Activated naive CD8-positive, alpha-beta T cell treated with anti-CD3 and anti-CD28 coated beads, Interleukin-2, amount 50 U/mL, for 24 hours (primary cell): ENCODE data around the gene GPC3.
"Not testable (repeated sequence)": the region's sequence is repeated elsewhere in the genome, so short reads cannot be mapped to it uniquely, and the experiment has no call there.

Experiments
- ATAC-seq: fragments of 150-1000 bp; cut with Tn5 transposase; one replicate; pipeline ENCODE4 v1.10.0; 2021
- DNase-seq: peaks from one replicate; pipeline ENCODE4 v3.0.0; 2021
- H3K27ac Mint-ChIP-seq: one replicate; pipeline ENCODE4 v1.8.0; 2021; ENCODE audit warnings: mild to moderate bottlenecking, mixed read lengths
- H3K27me3 Mint-ChIP-seq: one replicate; pipeline ENCODE4 v1.8.0; 2021; ENCODE audit warnings: mixed read lengths
- H3K36me3 Mint-ChIP-seq: one replicate; pipeline ENCODE4 v1.8.0; 2021; ENCODE audit warnings: low read depth, mixed read lengths
- H3K4me1 Mint-ChIP-seq: one replicate; pipeline ENCODE4 v1.8.0; 2021; ENCODE audit warnings: mixed read lengths
- H3K4me3 Mint-ChIP-seq: one replicate; pipeline ENCODE4 v1.8.0; 2021; ENCODE audit warnings: mild to moderate bottlenecking, moderate library complexity, mixed read lengths
- H3K9me3 Mint-ChIP-seq: one replicate; pipeline ENCODE4 v1.8.0; 2021; ENCODE audit warnings: mixed read lengths

Gene GPC3

GRCh38 chrX:133645977-133646718, 339.2 kb downstream of the GPC3 start:
- Mint-ChIP-seq H3K9me3 (no peaks in the 10 kb centered on the region), H3K4me1 (no peaks in the 10 kb centered on the region), H3K36me3 (no peaks in the 10 kb centered on the region), H3K27me3 (no peaks in the 10 kb centered on the region), H3K27ac (no peak overlapping the region), H3K4me3 (no peak overlapping the region)
- DNase-seq = no peak
- no peak for ATAC-seq

DNA sequence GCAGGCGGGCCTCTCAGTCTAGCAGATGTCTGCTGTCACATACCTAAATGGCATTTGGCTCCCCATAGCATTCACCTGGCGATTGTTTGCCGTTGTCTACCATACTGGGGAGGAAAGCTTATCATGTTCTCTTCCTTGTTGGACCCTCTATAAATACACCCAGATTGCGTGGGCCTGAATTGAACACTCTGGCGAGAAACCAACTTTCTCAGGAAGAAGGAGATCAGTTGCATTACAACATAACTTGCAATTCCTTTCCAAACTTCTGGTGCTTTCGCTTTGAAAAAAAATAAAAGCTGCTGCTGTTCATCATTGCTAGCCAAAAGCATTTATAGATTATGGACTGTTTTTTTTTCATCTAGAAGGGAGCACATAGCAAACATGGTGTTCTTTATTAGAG, 340.1 kb downstream of the GPC3 start:
- Mint-ChIP-seq H3K27ac (no peak overlapping the region), H3K27me3 (no peaks in the 10 kb centered on the region), H3K4me3 (no peak overlapping the region), H3K9me3 (no peaks in the 10 kb centered on the region), H3K4me1 (no peaks in the 10 kb centered on the region), H3K36me3 (no peaks in the 10 kb centered on the region)
- DNase-seq (no peak), ATAC-seq (no peak)

- no peaks in the 10 kb centered on the region for H3K27me3 Mint-ChIP-seq
- no peak overlapping the region for H3K4me3 Mint-ChIP-seq
- no peak for DNase-seq
- H3K9me3 Mint-ChIP-seq = no peaks in the 10 kb centered on the region
- no peaks in the 10 kb centered on the region for H3K4me1 Mint-ChIP-seq
- H3K36me3 Mint-ChIP-seq = no peaks in the 10 kb centered on the region
- ATAC-seq = no peak
- no peak overlapping the region for H3K27ac Mint-ChIP-seq
Measured at GRCh38 chrX:133640161-133641015, 345.0 kb downstream of the GPC3 start.

GRCh38 chrX:133639726-133640125, 345.7 kb downstream of the GPC3 start:
- no peak for ATAC-seq
- no peaks in the 10 kb centered on the region for H3K36me3 Mint-ChIP-seq

DNA sequence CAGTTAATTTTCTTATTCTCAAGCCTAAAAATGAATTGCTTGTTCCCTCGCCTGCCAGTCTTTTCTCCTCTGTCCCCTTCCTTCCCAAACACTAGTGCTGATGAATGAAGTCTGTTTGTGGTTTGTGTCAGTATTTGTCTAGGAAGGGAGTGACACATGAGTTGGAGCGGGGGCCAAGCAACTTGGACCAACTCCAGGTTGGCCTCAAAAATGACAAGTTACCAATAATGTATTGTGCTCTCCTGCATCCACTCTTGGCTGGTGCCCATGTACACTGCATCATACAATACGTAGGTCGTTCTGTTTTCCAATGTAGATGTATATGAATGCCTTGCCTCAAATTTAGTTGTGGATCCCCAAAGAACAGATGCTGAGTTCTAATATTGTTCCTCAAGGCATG, 347.1 kb downstream of the GPC3 start:
- Mint-ChIP-seq H3K4me1 (no peaks in the 10 kb centered on the region), H3K27ac (no peak overlapping the region), H3K4me3 (no peak overlapping the region), H3K9me3 (no peaks in the 10 kb centered on the region), H3K27me3 (no peaks in the 10 kb centered on the region), H3K36me3 (no peaks in the 10 kb centered on the region)
- DNase-seq (no peak), ATAC-seq (no peak)

More at GRCh38 chrX:133639726-133640125, 345.7 kb downstream of the GPC3 start:
- Mint-ChIP-seq H3K9me3 (no peaks in the 10 kb centered on the region), H3K4me1 (no peaks in the 10 kb centered on the region), H3K27ac (no peak overlapping the region), H3K27me3 (no peaks in the 10 kb centered on the region), H3K4me3 (no peak overlapping the region)
- no peak for DNase-seq

DNA sequence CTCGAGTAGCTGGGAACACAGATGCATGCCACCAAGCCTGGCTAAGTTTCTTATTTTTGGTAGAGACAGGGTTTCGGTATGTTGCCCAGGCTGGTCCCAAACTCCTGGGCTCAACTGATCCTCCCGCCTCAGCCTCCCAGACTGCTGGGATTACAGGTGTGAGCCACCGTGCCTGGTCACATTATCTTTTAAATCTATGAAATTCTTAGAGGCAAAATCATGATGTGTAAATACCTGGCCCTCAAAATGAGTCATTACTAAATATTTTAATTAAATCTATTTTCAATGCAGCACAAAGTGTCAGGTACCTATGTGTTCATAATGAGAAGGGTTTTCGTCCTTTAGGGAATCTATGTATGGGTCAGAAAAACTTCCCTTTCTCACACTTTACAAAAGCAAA, 347.6 kb downstream of the GPC3 start:
- Mint-ChIP-seq H3K27ac (no peak overlapping the region), H3K4me3 (no peak overlapping the region), H3K36me3 (no peaks in the 10 kb centered on the region), H3K4me1 (no peaks in the 10 kb centered on the region), H3K27me3 (no peaks in the 10 kb centered on the region), H3K9me3 (no peaks in the 10 kb centered on the region)
- DNase-seq (no peak), ATAC-seq (no peak)

GRCh38 chrX:133636009-133636408, 349.4 kb downstream of the GPC3 start:
- Mint-ChIP-seq H3K9me3 (no peaks in the 10 kb centered on the region), H3K4me3 (no peak overlapping the region), H3K36me3 (no peaks in the 10 kb centered on the region), H3K4me1 (no peaks in the 10 kb centered on the region), H3K27me3 (no peaks in the 10 kb centered on the region), H3K27ac (no peak overlapping the region)
- ATAC-seq (no peak), DNase-seq (no peak)

DNA sequence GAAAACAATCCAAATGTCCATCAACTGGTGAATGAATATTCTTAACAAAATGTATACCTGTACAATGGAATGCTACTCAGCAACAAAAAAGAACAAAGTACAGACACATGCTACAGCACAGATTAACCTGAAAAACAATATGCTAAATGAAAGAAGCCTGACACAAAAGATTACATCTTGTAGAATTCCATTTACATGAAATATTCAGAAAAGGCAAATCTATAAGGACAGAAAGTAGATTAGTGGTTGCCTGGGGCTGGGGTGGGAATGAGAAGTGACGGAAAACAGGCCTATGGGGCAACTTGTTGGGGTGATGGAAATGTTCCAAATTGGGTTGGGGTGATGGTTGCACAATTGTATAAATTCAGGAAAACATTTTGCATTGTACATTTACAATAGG, 351.0 kb downstream of the GPC3 start:
- ATAC-seq (no peak), DNase-seq (no peak)
- no peak overlapping the region for H3K4me3 Mint-ChIP-seq
- no peaks in the 10 kb centered on the region for H3K4me1 Mint-ChIP-seq
- H3K27me3 Mint-ChIP-seq = no peaks in the 10 kb centered on the region
- no peaks in the 10 kb centered on the region for H3K9me3 Mint-ChIP-seq
- no peaks in the 10 kb centered on the region for H3K36me3 Mint-ChIP-seq
- no peak overlapping the region for H3K27ac Mint-ChIP-seq

DNA sequence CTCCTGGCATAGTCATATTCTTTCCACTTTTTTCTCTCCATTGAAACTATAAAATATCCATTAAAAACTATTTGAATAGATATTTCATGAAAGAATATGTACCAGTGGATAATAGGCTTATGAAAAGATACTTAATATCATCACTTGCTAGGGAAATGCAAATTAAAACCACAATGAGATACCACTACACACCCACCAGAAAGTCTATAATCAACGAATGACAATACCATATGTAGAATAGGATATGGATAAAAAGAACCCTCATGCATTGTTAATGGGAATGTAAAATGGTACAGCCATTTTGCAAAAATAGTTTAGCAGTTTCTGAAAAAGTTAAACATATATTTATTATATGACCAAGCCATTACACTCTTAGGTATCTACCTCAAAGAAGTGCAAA, 351.4 kb downstream of the GPC3 start:
- ATAC-seq = no peak
- DNase-seq = no peak
- Mint-ChIP-seq H3K9me3 (no peaks in the 10 kb centered on the region), H3K27me3 (no peaks in the 10 kb centered on the region), H3K36me3 (no peaks in the 10 kb centered on the region), H3K4me3 (no peak overlapping the region), H3K4me1 (no peaks in the 10 kb centered on the region), H3K27ac (no peak overlapping the region)

GRCh38 chrX:133633162-133633561, 352.2 kb downstream of the GPC3 start:
- DNase-seq (no peak), ATAC-seq (no peak)
- H3K27me3 Mint-ChIP-seq = no peaks in the 10 kb centered on the region
- H3K9me3 Mint-ChIP-seq = no peaks in the 10 kb centered on the region
- H3K4me3 Mint-ChIP-seq = no peak overlapping the region
- H3K4me1 Mint-ChIP-seq = no peaks in the 10 kb centered on the region
- no peaks in the 10 kb centered on the region for H3K36me3 Mint-ChIP-seq
- no peak overlapping the region for H3K27ac Mint-ChIP-seq

GRCh38 chrX:133630362-133630761, 355.0 kb downstream of the GPC3 start:
- Mint-ChIP-seq H3K27me3 (no peaks in the 10 kb centered on the region), H3K4me3 (no peak overlapping the region), H3K9me3 (no peaks in the 10 kb centered on the region), H3K4me1 (no peaks in the 10 kb centered on the region), H3K36me3 (no peaks in the 10 kb centered on the region), H3K27ac (no peak overlapping the region)
- DNase-seq = no peak
- ATAC-seq = no peak

DNA sequence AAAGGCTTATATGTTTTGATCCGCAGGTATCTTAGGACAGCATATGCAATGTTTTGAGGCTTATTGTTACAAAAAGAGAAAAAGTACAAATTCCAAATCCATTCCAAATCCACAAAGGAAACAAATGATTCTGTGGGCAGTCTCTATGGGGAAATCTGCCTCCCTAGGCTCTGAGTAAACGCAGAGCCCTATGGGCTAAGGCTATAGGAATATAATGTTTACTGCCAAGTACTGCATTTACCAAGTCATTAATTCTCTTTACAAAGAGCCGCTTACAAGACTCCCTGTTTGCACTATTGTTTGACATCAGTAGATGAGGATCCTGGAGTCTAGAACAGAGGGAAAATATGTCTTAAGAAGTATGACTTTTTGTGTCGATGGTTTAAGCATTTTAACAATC, 357.7 kb downstream of the GPC3 start:
- Mint-ChIP-seq H3K27me3 (no peaks in the 10 kb centered on the region), H3K4me1 (no peaks in the 10 kb centered on the region), H3K36me3 (no peaks in the 10 kb centered on the region), H3K4me3 (no peak overlapping the region), H3K27ac (no peak overlapping the region), H3K9me3 (no peaks in the 10 kb centered on the region)
- DNase-seq (no peak), ATAC-seq (no peak)

- H3K9me3 Mint-ChIP-seq, H3K4me1 Mint-ChIP-seq, H3K36me3 Mint-ChIP-seq, H3K27ac Mint-ChIP-seq, DNase-seq, H3K4me3 Mint-ChIP-seq, H3K27me3 Mint-ChIP-seq, ATAC-seq: not testable (repeated sequence)
Measured at GRCh38 chrX:133621384-133621783, 364.0 kb downstream of the GPC3 start.

DNA sequence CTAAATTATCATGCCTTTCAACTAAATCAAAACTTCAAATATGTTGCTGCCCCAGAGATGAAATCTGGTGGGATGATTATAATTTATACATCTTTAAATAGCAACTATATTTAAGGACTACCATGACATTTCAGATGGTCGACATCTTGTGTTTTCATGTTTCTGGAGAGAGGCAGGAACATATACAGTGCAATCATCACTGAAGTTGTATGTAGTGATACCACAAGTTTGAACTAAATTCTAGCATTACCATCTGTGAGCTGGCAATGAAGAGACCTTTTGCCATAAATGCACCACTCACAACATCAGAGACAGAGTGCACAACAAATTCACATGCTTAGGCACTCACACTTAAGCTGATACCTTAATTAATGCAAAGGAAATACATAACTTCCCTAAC, 373.7 kb downstream of the GPC3 start:
- H3K27me3 Mint-ChIP-seq = no peaks in the 10 kb centered on the region
- ATAC-seq (no peak), DNase-seq (no peak)
- H3K36me3 Mint-ChIP-seq = no peaks in the 10 kb centered on the region
- peaks cover 13% of the 10 kb centered on the region for H3K9me3 Mint-ChIP-seq
- H3K4me3 Mint-ChIP-seq = no peak overlapping the region
- H3K4me1 Mint-ChIP-seq = no peaks in the 10 kb centered on the region
- H3K27ac Mint-ChIP-seq = no peak overlapping the region

DNA sequence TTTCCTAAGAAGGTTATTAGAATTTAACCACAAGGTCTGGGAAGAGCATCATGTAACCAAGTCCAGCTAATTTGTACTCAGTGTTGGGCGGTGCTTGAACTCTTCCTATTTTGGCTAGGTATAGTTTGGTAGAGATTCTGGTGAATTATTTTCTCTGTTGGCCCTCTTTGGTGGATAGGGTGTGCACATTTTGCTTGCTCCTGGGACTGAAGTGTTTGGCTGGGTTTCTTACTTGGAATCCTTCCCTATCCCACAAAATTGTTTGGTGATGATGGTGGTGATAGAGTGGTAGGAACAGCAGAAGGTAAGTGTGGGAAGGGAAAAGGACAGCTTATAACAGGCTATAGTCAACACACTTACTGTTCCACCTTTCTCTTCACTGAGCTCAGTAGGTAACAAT, 375.3 kb downstream of the GPC3 start:
- H3K27ac Mint-ChIP-seq = no peak overlapping the region
- H3K4me1 Mint-ChIP-seq = no peaks in the 10 kb centered on the region
- no peaks in the 10 kb centered on the region for H3K27me3 Mint-ChIP-seq
- no peak for DNase-seq
- no peaks in the 10 kb centered on the region for H3K36me3 Mint-ChIP-seq
- H3K4me3 Mint-ChIP-seq = no peak overlapping the region
- peaks cover 12% of the 10 kb centered on the region for H3K9me3 Mint-ChIP-seq
- no peak for ATAC-seq
